Loucy (cell line): Measurements from ENCODE around the gene B3GNT4.

Experiments used
- CTCF ChIP-seq: fragments of 200-600 bp; sonication (generic); conservative IDR thresholded peaks from 2 replicates; pipeline ENCODE4 v1.5.1; 2014; ENCODE audit warnings: mild to moderate bottlenecking, antibody characterized with exemption, low read length
- EZH2phosphoT487 ChIP-seq: fragments of 200-600 bp; IDR thresholded peaks from 2 replicates; pipeline ENCODE4 v1.6.1; 2018; ENCODE audit warnings: antibody characterized with exemption, mild to moderate bottlenecking, moderate library complexity, borderline replicate concordance

- TF ChIP-seq CTCF (no peak), EZH2phosphoT487 (no peak)
Observed at GRCh38 chr12:122232691-122233090, 29.2 kb downstream of the B3GNT4 start.
